HG03159 (cell line): ENCODE data around the gene BCL2L15.

ENCODE experiments used
- ATAC-seq: cut with Tn5 transposase; IDR thresholded peaks from one replicate; pipeline ENCODE4 v1.9.1; 2021; ENCODE audit warnings: mild to moderate bottlenecking, moderate library complexity; ENCODE audit not compliant: unreplicated experiment

Gene BCL2L15

DNA sequence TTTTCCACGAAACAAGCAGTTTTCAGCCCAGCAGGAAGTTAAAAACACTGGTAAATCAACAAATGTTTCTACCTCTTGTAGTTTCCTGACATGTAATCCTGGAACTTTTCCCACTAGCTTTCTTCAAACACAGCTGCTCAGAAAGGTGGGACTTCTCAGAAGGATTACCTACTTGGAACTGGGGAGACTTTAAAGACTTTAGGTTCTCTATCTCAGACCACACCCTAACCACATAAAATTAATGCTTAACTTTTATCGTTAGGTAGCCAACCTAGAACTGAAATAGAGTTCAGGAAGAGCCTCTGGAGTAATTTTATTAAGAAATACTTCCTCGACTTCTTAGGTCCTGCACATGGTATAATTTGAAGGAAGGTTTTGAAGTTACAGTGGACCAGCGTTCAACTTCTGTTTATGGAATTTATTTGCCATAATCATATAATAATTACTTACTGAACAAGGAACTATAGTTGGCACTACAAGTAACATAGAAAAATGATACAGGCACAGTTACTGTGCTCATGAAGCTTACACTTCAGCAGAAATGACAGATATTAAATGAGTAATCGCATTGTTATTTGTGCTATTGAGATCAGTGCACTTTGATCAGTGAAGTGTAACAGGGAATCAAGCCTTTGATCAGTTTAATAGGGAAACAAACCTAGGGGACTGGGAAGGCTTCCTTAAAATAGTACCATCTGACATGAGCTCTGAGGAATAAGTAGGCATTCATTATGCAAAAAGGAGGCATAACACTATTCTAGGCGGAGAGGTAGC lies at the start of gene BCL2L15:
BCL2L15 (minus strand) TSS at position 180 of the 774 bp plus-strand sequence. CDS start 206 bp downstream, outside the sequence.
- ATAC-seq: no peak

DNA sequence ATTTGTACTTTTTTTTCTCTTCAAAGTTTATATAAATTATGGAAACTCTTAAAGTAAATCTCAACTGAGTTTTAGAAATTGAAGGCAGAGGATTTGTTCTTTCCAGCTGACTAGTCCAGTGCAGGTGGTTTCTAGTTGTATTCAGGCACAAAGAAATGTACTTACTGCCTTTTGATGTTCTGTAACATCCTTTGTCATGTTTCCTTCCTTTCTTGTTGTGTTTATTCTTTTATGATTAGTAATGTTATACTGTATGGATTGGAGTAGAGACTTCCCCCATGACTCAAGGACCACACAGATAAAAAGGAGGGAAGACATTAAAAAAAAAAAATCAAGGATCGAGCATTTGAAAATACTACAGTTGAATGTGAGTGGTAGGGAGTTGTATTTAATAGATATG lies 49.8 kb upstream of the BCL2L15 start:
- ATAC-seq: no peak

DNA sequence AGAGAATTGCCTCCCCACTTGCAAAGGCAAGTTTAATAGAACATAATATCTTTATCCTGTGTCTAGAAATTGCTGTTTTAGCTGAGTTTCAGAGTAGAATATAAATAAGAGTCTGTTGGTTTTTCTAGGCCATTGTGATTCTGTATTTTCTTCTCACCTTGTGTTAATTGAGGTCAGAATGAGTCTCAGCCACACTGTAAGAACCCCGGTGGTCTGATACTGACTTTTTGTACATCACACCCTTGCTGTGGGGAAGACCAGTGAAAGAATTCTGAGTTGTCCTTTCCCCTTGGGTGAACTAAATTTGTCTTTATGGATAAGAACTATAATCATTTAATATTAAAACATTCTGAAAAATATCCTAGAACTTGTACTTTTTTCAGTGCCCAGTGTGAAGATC lies 48.6 kb upstream of the BCL2L15 start:
- ATAC-seq: no peak

DNA sequence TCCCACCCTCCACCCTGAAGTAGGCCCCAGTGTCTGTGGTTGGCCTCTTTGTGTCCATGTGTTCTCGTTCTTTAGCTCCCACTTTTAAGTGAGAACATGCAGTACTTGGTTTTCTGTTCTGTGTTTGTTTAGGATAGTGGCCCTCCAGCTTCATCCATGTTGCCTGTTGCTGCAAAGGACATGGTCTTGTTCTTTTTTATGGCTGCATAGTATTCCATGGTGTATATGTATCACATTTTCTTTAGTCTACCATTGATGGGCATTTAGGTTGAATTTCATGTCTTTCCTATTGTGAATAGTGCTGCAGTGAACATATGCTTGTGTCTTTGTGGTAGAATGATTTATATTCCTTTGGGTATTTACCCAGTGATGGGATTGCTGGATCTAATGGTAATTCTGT lies 47.8 kb upstream of the BCL2L15 start:
- no peak for ATAC-seq

DNA sequence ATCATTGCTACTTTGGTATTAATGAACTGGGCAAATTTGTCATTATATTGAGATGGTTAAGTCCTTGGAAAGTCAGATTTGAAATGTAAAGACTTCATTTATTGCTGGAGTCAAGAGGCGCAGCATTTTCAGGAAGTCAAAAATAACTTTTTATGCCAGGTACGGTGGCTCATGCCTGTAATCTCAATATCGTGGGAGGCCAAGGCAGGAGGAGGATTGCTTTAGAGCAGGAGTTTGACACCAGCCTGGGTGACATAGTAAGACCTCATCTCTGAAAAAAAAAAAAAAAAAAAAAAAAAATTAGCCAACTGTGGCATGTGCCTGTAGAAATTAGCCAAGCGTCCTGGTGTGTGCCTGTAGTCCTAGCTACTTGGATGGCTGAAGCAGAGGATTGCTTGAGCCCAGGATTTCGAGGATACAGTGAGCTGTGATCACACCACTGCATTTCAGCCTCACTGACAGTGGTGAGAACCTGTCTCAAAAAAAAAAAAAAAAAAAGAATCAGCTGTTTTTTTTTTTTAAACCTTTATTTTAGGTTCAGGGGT lies 47.2 kb upstream of the BCL2L15 start:
- ATAC-seq: no peak

- no peak for ATAC-seq
These were observed 46.6 kb upstream of the BCL2L15 start for GRCh38 chr1:113934006-113934405.

DNA sequence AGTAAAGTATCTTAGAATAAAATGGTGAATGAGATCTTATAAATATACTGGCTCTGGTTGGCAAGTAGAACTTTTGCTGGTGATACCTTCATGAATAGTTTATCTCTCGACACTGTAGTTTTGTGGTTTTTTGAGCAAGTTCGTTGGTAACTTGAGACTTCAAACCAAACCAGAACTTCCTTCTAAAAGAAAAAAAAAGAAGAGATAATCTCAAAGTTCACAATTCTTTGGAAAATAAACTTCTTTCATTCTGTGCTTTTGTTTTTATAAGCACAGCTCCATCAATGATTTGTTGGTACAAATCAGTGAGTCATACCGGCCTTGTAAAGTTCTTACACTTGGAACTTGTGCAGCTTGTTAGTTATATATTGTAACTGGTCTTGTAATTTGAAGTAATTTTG lies 44.1 kb upstream of the BCL2L15 start:
- ATAC-seq: no peak

GRCh38 chr1:113930499-113931161 lies 43.2 kb upstream of the BCL2L15 start:
- peak; percentile 49 for ATAC-seq

- ATAC-seq: peak; percentile 27
These were observed 42.5 kb upstream of the BCL2L15 start for GRCh38 chr1:113929750-113930498.

GRCh38 chr1:113928941-113929749 lies 41.8 kb upstream of the BCL2L15 start, which contains the start of gene HIPK1:
Gene HIPK1, plus strand, starts transcription at chr1:113929324.
- ATAC-seq: peak; percentile 55

- ATAC-seq: no peak
These were observed 41.0 kb upstream of the BCL2L15 start for GRCh38 chr1:113928187-113928930.

GRCh38 chr1:113924473-113924872 lies 37.1 kb upstream of the BCL2L15 start:
- ATAC-seq: no peak

DNA sequence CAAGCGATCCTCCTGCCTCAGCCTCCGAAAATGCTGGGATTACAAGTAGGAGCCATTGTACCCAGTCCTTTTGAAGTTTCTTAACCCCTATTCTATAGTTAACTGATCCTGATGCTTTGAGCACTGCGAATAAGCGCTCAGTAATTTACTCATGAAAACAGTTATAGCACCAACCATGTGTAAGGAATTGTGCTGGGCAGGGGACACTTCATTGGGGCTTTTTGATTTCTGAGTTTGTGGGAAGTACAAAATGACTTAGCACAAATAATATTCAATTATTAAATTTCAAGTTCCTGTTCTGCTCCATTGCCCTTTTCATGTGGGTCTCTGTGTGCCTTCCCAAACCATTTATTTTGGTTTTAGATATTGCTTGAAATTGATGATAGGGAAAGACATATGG lies 35.6 kb upstream of the BCL2L15 start:
- no peak for ATAC-seq

DNA sequence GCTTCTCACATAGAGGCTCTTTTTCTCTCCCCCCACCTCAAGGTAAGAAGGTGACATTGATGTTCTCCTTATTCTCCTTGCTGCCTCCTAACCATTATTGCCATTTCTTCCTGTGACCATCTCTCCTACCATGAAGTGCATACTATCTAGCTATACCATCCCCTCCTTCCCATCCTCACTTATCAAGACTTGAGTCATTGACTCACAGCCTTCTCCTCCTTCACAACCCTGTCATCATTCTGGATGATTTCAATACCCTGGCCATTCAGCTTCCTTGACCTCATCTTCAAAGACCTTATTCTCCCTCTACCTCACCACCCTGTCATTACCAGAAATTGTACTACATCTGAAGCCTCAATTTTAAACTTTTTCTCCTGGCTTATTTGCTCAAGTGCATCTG lies 30.9 kb upstream of the BCL2L15 start:
- ATAC-seq: no peak

GRCh38 chr1:113917400-113918082 lies 30.2 kb upstream of the BCL2L15 start:
- no peak for ATAC-seq

DNA sequence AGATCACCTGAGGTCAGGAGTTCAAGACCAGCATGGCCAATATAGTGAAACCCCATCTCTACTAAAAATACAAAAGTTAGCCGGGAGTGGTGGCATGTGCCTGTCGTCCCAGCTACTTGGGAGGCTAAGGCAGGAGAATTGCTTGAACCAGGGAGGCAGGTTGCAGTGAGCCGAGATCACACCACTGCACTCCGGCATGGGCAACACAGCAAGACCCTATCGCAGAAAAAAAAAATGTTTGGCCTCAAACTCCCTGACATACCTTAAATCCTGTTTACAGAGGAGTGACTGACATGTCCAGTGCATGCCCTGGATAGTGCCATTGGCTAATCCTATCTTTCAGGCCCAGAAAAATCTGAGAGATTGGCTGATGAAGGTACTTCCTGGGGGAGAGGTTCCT lies 29.6 kb upstream of the BCL2L15 start:
- ATAC-seq: no peak

- ATAC-seq: no peak
These were observed 26.7 kb upstream of the BCL2L15 start for GRCh38 chr1:113913887-113914664.

DNA sequence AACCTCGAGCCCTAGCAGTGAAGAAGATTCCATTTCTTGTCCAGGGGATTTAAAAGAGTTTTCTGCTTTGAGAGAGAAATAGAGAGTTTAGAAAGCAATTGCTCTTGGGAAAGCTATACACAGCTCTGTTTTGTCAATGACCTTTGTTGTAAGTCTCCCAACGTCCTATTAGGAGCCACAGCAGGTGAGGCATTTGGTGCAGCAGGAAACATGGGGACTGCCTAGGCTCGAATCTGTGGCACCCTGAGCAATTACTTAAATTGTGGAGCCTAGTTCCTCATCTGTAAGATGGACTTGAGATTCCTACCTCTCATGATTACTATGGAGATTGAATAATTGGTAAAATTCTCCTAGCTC lies 25.9 kb upstream of the BCL2L15 start:
- no peak for ATAC-seq
